GM18517 (cell line): ENCODE results near the gene EVA1A.

ENCODE experiments used
- ATAC-seq: cut with Tn5 transposase; IDR thresholded peaks from one replicate; pipeline ENCODE4 v1.9.1; 2021; ENCODE audit warnings: mild to moderate bottlenecking, moderate library complexity; ENCODE audit not compliant: unreplicated experiment

The EVA1A gene, protein sequence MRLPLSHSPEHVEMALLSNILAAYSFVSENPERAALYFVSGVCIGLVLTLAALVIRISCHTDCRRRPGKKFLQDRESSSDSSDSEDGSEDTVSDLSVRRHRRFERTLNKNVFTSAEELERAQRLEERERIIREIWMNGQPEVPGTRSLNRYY

DNA sequence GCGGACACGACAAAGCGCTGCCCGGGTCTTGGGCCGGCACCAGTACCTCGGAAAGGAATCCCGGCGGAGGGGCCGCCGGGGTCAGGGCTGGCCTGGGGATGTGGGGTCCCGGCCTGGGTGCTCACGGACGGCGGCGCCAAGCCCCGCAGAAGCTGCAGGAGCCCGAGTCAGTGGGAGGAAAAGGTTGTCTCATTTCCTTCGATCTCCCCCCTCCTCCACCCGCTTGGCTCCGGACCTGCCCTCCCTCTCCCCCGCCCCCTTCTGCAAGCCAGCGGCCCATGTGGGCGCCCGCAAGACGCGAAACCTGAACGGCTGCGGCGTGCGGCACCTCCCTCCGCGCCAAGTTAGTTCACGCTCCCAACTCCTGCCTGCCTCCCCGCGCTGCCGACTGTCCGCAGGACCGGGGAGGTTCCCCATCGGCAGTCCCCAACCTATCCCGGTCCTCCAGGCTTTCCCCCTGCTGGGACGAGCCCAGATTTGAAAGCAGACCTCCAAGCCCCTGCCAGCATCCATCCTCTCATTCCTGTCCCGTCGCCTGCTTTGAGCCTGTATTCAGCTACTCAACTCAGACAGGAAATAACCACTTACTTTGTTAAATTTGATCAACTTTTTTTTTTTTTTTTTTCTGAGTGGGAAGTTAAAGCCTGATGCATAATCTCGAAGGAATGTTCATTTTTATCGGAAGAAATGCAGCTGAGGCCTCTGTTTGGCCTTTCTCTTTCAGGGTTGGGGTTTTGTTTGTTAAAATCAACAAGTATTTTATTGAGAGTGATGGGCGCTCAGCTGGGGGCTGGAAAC, at the start of gene EVA1A:
Gene EVA1A (minus strand): TSS at position 172 of the 798 bp plus-strand sequence. CDS start 42,799 bp downstream, outside the sequence.
- ATAC-seq: no peak

DNA sequence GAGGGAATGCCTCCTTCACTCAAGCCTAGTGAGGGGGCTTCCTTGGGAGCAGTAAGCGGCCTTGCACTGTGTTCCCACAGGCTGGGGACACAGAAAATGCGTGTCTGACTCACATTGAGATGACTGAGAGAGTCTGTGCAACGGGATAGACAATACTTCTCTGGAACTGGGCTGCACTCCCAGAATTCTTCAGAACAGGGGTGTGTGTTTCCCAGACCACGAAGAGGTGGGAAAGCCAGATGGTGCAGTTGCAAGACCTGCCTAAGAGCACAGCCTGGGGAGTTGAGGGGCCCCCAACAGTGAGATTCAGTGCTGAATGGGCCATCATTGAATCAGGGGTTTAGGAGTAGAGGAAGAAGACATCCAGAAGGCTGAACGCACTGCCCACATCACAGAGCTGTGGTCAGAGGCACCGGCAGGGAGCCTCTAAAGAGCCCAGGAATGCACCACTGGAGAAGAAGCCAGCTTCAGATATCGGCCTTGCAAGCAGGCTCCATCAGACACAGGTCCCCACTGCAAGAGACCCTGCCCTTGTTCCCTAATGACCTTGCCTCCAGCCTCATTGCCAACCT, 49.3 kb upstream of the EVA1A start:
- no peak for ATAC-seq

DNA sequence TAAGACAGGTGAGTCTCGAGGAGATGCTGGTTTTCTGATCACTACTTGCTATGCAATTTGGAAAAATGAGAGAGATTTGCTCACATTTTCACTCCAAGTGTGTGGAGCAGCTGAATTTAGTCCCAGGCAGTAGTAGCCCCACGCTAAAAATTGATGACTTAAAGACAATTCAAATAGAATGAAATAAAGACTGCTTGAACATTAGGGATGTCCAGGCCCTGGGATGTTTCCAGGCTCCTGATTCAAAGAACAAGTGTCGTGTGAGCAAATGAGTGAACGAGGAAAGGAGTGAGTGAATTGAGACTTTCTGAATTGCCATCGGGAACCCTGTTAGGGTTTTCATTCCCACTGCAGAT, 48.6 kb upstream of the EVA1A start:
- no peak for ATAC-seq

DNA sequence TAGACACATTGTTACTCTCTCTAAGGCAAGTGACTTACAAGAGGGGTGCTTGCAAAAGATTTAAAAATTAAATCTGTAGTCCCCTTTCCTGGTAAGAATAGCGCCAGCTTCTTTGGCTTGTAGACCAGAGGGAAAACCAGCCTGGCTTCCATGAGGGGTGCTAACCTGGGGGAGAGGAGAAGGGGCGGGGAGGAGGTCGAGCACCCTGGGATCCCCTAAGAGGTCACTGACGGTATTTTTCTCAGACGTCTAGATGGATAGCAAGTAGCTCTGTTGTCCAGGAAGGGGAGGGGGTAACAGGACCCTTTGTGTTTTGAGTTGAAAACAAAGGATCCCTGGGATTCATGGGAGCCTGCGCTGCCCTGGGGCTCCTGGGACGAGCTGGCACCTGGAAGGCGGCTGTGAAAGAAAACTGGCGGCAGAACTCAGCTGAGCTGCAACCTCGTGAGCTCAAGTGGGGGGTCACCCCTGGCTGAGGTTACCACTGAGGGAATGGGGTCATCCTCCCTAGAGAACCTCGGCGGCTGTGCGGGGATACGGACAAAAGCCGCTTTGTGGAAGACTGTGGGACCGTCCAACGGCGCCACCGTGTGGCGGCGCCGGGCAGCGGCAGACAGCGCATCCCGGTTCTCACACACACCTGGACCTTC, 48.1 kb upstream of the EVA1A start:
- ATAC-seq: no peak

DNA sequence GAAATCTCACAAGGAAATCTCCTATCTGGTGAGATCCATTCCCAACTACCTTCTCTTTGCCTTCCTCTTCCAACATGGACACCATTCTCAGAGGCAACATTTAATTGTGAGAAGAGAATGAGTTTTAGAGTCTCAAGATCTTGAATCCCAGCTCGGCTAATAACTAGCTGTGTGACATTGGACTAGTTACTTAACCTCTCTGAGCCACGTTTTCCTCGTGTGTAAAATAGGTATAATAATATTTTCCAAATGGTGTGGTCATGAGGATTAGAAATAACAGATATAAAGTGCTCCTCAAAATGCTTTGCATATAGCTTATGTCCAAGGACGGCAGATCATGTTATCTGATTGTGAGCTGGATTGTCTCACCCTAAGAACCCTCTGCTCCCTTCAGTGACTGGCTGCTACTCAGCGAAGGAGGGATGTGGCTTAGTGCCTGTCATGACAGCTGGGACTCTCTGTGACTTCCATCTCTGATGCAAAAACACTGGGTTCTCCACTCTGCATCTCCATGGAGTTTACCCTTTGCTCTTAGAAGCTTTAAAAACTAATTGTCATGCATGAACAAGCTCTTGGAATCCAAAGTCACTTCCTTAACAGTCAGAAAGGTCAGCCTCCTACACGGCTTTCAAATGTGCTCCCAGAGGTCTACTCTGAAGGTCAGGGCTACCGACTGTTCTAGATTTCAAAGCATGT, 47.4 kb upstream of the EVA1A start:
- no peak for ATAC-seq

DNA sequence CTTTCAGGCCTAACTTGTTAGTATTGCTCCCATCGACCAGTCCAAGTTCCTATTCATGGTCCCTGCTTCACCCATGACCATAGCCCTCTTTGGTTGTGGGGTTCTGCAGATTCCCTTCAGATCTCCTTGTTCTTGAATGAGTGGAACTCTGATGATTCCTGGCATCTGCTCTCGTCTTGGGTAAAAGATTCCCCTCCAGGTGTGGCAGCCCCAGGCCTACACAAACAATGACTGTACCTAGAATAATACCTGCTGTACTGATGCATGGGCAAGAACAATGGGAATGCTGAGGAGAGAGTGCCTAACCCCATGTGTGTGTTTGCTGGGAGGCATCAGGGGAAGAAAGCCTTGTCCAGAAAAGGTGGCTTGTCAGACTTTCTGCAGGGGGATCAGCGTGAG, 46.7 kb upstream of the EVA1A start:
- no peak for ATAC-seq

DNA sequence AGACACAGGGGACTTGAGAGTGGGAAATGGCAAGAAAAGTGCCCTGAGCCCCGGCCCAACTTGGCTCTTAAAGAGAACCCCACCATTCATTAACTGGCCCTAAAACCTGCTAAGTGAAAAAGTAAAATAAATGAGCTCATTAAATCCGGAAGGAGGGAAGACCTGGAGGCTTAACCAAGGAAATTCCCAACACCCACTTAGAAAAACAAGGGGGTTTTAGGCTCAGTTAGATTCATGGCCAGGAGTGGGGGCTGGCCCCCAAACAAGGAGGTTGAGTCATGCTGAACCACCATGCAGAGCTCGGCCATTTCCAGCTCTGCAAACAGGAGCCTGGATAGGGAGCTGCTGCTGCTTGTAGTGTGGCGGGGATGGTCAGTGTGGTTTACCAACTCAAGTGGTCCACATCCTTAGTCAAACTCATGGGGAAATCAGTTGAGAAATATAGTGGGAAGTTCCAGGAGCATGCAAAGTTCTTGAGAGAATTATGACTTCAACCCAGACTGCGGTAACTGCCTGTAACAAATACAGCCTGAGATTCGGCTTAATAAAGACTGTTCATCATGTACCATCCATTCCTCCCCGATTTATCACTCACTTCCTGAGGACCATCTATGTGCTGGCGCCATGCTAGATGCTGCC, 46.1 kb upstream of the EVA1A start:
- ATAC-seq: no peak

DNA sequence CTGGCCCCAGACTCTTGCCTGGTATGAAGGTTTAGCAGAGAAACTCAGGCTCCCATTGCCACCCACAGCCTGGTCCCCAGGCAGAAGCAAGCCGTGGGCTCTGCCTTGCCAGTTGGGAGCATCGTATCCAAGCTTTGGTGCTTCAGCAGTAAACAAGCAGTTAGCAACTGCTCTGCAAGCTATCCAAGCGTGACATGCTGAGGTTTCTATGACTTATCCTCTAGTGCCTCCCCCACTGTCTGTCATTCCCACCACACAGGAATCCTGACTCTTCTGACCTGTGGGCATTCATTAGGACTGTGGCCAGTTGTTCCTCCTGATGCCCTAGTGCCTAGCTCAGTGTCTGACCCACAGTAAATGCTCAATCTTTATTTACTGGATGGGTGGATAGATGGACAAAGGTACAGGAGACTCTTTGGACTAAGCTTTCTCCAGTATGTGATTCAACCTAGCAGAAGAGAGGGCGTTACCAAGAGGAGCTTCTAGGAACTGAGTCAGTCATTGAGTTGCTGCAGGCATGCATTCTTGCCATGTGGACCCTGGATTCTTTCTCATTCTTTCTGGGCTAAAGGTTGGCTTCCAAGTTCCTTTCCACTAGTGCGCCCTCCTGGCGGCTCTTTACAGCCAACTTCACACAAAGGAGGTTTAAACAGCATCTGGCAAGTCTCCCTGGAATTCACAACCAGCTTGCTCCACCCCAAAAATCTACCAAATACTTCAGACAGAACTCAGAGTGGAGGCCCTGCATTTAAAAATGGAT, 45.2 kb upstream of the EVA1A start:
- ATAC-seq: no peak

DNA sequence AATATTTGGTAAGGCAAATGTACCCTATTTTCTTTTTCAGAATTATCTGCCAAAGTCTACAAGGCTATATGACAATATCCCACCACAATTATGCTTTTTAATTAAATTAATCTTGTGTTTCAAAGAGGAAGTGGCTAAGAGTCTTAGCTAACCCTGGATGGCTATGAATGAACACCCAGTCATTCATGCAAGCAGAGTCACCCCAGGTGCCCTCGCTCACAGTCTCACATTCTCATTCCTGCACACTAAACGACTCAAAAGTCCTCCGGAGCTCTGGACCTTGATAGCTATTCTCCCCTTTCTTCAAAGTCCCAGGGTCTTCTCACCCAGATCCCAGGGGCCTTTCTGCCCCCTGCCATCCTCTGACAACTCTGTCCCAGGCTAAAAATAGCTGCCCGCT, 43.7 kb upstream of the EVA1A start:
- ATAC-seq: no peak

DNA sequence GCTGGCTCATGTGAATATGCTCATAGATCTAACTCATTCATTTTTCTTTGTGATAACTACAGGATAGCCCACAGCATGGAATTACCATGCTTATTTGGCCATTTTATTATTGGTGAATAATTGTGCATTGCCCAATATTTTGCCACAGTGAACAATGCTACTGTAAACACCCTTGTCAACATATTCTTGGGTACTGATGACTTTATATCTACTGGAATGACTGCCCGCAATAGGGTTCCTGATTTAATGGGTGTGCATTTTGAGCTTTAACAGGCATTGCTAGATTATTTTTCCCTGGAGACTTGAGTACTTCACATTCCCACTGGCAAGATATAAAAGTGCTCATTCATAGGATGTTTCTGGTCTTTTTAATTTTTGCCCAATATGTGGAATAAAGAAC, 42.7 kb upstream of the EVA1A start:
- no peak for ATAC-seq

DNA sequence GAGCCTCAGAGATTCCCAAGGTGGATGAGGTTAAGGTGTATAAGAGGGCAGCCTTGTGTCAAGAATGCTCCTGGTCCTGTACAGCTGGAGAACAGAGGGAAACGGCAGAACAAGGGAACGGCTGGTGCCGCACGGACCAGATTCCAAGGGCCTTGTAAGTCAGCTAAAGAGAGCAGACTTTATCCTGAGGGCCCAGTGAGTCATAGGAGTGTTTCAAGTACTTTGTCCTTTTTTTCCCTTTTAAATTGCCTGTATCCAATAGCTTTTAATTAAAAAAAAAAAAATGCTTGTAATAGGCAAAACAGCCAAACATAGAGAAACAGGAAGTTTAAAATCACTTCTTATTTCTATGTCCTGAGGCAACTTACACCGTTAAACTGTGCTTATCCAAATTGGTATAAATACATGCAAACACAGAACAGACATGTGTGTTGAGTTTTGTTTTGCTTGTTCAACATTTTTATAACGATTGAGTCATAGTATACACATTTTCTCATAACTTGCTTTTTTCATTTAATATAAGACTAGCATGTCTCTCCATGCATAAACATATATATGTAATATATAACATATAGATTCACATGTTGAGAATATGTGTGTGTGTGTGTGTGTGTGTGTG, 42.1 kb upstream of the EVA1A start:
- ATAC-seq: no peak

DNA sequence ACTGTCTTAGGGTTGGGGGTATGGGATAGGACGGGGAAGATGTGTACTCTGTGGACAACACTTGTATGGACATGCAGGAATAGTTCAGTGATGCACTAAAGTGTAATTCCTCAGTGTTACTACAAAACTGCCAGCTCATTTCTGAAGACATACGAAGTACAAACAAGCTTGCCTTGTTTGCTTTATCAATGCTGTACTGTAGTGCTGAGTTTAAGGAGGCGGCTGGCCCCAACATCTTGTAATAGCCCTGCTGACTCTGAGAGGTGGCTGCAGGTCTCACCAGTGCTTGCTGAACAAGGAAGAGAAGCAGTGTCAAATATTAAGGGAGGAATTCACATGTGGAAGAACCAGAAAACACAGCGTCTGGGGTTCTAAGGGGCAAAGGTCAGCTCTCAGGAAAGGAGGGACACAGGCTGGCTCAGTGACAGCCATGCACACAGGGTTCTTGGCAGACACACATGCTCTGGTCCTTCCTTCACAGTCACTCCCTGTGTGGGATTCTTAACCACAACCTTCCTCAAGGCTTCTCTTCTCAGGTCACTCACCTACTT, 39.8 kb upstream of the EVA1A start:
- ATAC-seq: no peak

DNA sequence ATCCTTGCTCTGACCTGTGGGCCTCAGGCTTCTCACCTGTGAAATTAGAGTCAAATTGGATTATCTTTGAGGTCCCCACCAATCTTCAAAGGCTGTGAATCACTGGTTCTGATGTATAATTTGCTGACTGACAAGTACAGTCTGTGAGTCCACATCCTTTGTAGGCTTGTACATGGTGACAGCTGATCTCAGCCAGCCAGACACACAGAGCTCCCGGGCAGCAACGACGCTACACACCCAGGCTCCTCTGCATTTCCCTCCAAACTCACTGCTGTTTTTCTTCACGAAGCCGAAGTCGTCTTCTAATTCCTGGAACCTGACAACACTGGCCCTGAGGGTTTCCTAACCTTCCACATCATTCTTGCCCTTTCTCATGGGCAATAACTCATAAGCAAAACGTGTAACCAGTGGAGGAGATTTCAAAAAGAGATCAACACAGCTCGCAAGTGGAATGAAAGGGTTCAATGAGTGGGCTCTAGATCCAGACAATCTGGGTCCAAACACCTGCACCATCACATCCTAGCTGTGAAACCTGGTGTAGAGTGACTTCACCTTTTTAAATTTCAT, 37.9 kb upstream of the EVA1A start:
- ATAC-seq: no peak

DNA sequence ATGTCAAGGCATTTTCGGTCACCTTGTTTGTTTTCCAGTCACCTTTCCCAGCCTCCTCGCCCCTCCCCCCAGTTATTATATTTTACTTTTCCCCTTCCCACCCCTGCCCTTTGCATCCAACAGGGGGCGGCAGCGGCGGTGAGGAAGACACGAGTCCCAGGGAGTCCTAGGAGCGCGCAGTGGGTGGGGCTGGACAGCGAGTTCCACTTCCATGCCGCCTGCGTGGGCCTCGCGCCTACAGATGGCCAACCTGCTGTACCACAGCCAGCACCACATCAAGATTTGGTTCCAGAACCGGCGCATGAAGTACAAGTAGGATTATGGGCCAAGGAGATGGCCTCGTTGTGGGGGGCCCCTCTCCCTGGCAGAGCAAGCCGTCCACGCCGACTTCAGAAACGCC, 37.2 kb upstream of the EVA1A start:
- ATAC-seq: no peak

DNA sequence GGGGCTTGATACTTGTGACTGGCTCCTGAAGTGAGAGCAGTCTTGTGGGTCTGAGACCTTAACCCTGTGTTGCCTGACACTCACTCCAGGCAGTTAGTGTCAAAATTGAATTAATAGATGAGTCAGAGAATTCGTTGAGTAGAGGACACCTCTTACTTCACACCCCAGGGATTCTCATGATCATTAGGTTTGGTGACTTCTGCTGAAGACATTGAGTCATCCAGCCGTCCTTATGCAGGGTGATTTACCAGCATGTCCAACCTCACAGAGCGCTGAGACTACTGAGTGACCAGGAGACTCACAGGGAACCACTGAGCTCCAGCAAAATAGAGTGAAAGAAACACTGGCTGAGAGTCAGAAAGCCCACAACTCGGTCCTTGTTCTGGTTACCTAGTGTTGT, 36.0 kb upstream of the EVA1A start:
- no peak for ATAC-seq

DNA sequence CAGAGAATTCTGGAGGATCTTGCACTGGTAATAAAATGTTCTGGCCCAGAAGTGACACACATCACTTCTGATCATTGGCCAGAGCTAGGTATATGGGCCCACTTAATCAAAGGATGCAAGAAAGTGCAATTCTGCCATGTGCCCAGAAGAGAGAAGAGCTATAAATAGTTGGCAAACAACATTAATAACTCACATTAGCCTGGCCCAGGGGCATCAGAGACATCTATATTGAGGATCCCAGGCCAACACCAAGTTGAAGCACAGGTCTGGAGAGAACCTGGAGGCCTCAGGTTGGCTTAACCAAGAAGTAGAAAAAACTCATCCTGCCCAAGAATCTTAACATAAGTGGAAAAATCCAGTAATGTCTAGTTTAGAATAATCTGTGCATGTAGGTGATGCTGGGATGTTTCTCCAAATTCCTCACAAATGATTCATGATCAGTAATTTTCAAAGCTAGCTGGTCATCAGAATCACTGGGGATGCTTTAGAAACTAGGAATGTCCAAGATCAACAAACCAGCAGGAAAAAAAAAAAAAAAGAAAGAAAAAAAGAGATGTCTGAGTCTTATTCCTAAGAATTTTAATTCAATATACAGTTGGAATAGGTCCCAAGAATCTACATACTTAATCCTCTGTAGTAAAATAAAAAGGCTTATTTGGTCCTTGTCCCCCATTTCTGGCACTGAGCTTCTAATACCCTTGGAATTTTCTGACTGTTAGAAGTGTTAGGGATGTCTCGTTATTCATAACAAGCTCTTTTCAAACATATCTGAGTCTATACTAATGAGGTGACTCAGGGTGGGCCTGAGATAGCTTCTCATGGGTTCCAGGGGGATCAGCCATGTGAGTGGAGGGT, 35.0 kb upstream of the EVA1A start:
- ATAC-seq: no peak

DNA sequence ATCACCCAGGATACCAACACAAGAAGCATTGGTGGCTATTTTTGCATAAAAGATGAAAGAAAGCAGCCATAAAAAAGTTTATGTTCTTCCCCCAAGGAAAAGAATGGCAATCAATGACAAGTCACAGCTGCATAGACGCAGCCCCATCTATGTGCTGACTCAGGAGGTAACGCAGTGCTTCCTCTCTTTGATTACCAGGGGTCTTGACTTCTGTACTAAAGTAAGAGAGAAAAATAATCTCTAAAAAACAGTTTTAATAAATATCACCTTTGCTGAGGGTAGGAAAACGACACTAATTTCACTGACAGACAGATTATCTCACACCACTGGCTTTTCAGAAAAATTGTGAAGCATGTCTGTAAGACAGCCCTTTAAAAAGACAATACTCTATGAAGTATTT, 33.9 kb upstream of the EVA1A start:
- no peak for ATAC-seq

DNA sequence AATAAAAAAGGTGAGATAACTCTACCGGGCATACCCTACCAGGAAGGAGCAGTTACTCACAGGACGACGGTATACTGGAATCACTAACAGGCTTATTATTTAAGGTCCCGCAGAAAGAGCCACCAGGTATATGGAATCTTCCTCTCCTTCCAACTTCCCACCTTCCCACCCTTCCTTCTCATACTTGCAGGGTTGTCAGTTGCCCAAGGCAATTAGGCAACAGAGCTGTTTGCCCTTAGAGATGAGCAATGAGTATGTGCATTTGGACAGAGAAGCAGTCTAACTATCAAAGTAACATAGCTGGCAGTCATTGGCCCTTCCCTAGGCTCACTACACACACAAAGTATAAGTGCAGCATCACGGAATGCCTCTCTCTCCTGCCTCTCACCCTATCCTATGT, 32.1 kb upstream of the EVA1A start:
- ATAC-seq: no peak
